ENCODE data around the gene FZD2.

Gene FZD2

DNA sequence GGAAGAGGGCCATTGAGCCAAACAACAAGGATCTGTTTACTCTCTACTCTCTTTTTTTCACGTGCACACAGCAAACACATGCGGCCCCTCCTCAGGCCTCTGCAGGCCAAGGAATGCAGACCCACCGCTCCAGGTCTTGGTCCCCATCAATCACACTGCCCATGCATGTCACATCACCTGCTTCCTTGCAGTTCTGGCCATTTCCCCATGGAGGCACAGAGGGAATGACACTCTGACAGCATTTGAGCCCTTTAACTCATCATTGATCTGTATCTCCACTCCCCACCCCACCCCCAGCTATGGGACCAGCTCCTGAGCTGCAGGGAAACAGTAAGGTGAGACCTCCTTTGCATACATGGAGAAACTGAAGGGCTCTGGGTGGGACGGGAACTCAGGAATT lies 53.0 kb downstream of the FZD2 start:
- Histone ChIP-seq H3K27ac (no peak overlapping the region), H3K4me3 (ENCODE audit: low read depth, low read length) (no peak overlapping the region), H3K36me3 (replicated peaks) (no peaks in the 10 kb centered on the region), H3K27me3 (replicated peaks) (no peaks in the 10 kb centered on the region)
- TF ChIP-seq, protein P1, sequence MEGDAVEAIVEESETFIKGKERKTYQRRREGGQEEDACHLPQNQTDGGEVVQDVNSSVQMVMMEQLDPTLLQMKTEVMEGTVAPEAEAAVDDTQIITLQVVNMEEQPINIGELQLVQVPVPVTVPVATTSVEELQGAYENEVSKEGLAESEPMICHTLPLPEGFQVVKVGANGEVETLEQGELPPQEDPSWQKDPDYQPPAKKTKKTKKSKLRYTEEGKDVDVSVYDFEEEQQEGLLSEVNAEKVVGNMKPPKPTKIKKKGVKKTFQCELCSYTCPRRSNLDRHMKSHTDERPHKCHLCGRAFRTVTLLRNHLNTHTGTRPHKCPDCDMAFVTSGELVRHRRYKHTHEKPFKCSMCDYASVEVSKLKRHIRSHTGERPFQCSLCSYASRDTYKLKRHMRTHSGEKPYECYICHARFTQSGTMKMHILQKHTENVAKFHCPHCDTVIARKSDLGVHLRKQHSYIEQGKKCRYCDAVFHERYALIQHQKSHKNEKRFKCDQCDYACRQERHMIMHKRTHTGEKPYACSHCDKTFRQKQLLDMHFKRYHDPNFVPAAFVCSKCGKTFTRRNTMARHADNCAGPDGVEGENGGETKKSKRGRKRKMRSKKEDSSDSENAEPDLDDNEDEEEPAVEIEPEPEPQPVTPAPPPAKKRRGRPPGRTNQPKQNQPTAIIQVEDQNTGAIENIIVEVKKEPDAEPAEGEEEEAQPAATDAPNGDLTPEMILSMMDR (IDR thresholded peaks at IDR 0.05; ENCODE audit: low read depth, low read length, missing control alignments) = no peak
- DNase-seq = no peak
- in situ Hi-C loops (cut with HindIII; ENCODE audit: low pct_ligation_motif_present, low sequenced_read_pairs) = no loop called here
